AG04449 (cell line): ENCODE data around the gene MFSD12.

ENCODE experiments used
- CTCF ChIA-PET: fragments of 350-600 bp; formaldehyde crosslinking; extraction: SDS; loops from one replicate; lab custom pipeline; 2021; ENCODE audit warnings: antibody characterized with exemption; lab: Yijun Ruan, JAX
- POLR2A ChIA-PET: fragments of 400-600, 350-600 bp; formaldehyde crosslinking; extraction: SDS; loops from one replicate; lab custom pipeline; 2020; ENCODE audit warnings: antibody characterized with exemption, inconsistent platforms; lab: Yijun Ruan, JAX
- DNase-seq: peaks from one replicate; pipeline ENCODE4 v3.0.0-alpha.2; 2010; ENCODE audit warnings: low read depth, low spot score
- H3K4me3 ChIP-seq: 2 replicates; pipeline ENCODE4 v1.5.1; 2011; ENCODE audit warnings: low read depth, mild to moderate bottlenecking, control low read depth, low read length
- CTCF ChIP-seq: IDR thresholded peaks from one replicate; pipeline ENCODE4 v1.5.1; 2011; ENCODE audit warnings: mild to moderate bottlenecking, moderate library complexity, low read length, control low read depth, inconsistent platforms; ENCODE audit not compliant: insufficient read depth; ENCODE audit errors: missing control alignments

Gene MFSD12

GRCh38 chr19:3499738-3500428 is 57.5 kb downstream of the MFSD12 start:
- no peak for DNase-seq
- TF ChIP-seq CTCF: no peak
- POLR2A ChIA-PET: no interaction called here
- CTCF ChIA-PET: interaction anchor here (1.2 to 2.7 kb wide), 5 partner anchors 13 to 195 kb away, joined by 4 to 11 read pairs (median 8); no protein-coding TSS in a partner anchor
- H3K4me3 ChIP-seq: peak overlapping the region; percentile 90

- H3K4me3 ChIP-seq: no peak overlapping the region
- DNase-seq: no peak
- TF ChIP-seq CTCF: no peak
- ChIA-PET POLR2A (no interaction called here), CTCF (interaction anchor here (1.0 to 2.2 kb wide), 6 partner anchors 10 to 193 kb away, joined by 3 to 10 read pairs (median 4); no protein-coding TSS in a partner anchor)
Measured at GRCh38 chr19:3497757-3498520, 59.4 kb downstream of the MFSD12 start.

GRCh38 chr19:3496392-3497273 is 60.8 kb downstream of the MFSD12 start:
- H3K4me3 ChIP-seq: no peak overlapping the region
- POLR2A ChIA-PET: no interaction called here
- DNase-seq: no peak
- TF ChIP-seq CTCF: no peak
- CTCF ChIA-PET: interaction anchor here (1.5 to 1.8 kb wide), 2 partner anchors 17 to 24 kb away, joined by 4 to 6 read pairs; no protein-coding TSS in a partner anchor

GRCh38 chr19:3494559-3494958 is 62.8 kb downstream of the MFSD12 start:
- TF ChIP-seq CTCF: no peak
- no peak overlapping the region for H3K4me3 ChIP-seq
- CTCF ChIA-PET: interaction anchor here (0.7 to 1.6 kb wide), 5 partner anchors 10 to 191 kb away, joined by 3 to 8 read pairs (median 4); partner anchors contain the start of gene SMIM44
- no peak for DNase-seq
- POLR2A ChIA-PET: interaction anchor here (1.1 kb wide), 1 partner anchor 8 kb away, joined by 4 read pairs; no protein-coding TSS in a partner anchor
